Upper lobe of left lung (tissue), 4 donors: ENCODE measurements around the gene ARAP1.

Experiments used
- CTCF ChIP-seq, 6 experiments: fragments of 450-650 bp in 4 of 6; fragments of 200-600 bp in 2 of 6; sonication (generic) in 2 of 6; IDR thresholded peaks; one replicate each; pipeline ENCODE4 v1.5.1; 2016 to 2019; ENCODE audit warnings: antibody characterized with exemption in 6 of 6
- EP300 ChIP-seq, 4 donors: sonication (generic); formaldehyde crosslinking; IDR thresholded peaks; one replicate each; pipeline ENCODE4 v1.5.1; 2017; ENCODE audit warnings: antibody characterized with exemption in 4 of 4, control low read depth in 2 of 4

- TF ChIP-seq CTCF (IDR thresholded peaks at IDR 0.05) (no peak), EP300 (IDR thresholded peaks at IDR 0.05) (no peak)
Measured at GRCh38 chr11:72712841-72713240, 39.4 kb downstream of the ARAP1 start.
